Osteoblast (primary cell): Measurements from ENCODE around the gene CDR2. TPM values are rescaled to one million over a fixed set of nuclear protein-coding genes. Genes with fewer than 3 reads are reported as not detected.
A peak's percentile ranks its signal among the peaks of the same experiment; 100 is the strongest.

Source experiments
- DNase-seq: peaks from one replicate; pipeline ENCODE4 v3.0.0; 2011; ENCODE audit warnings: low spot score, mixed read lengths; ENCODE audit not compliant: insufficient read length; ENCODE audit errors: missing footprints
- H2AFZ ChIP-seq: 2 replicates; pipeline ENCODE4 v1.6.0; 2011; ENCODE audit warnings: mild to moderate bottlenecking, low read length
- H3K27ac ChIP-seq: 2 replicates; pipeline ENCODE4 v1.5.1; 2011; ENCODE audit warnings: mild to moderate bottlenecking, low read depth, low read length, moderate library complexity
- H3K27me3 ChIP-seq: 2 replicates; pipeline ENCODE4 v1.6.0; 2012; ENCODE audit warnings: mild to moderate bottlenecking, control low read depth, inconsistent platforms, low read length, moderate library complexity; ENCODE audit not compliant: insufficient read depth
- H3K36me3 ChIP-seq: 2 replicates; pipeline ENCODE4 v1.5.1; 2011; ENCODE audit warnings: mild to moderate bottlenecking, low read length, control low read depth, moderate library complexity; ENCODE audit not compliant: insufficient read depth
- H3K4me1 ChIP-seq: 2 replicates; pipeline ENCODE4 v1.5.1; 2011; ENCODE audit warnings: mild to moderate bottlenecking, low read length, control low read depth, moderate library complexity; ENCODE audit not compliant: insufficient read depth
- H3K4me2 ChIP-seq: 2 replicates; pipeline ENCODE4 v1.6.0; 2011; ENCODE audit warnings: mild to moderate bottlenecking, low read length; ENCODE audit not compliant: insufficient read depth
- H3K4me3 ChIP-seq: fragments of 200-600 bp; sonication (generic); 3 replicates; pipeline ENCODE4 v1.5.1; 2012; ENCODE audit warnings: mild to moderate bottlenecking, low read length, inconsistent platforms; ENCODE audit not compliant: insufficient read depth
- H3K79me2 ChIP-seq: 2 replicates; pipeline ENCODE4 v1.6.0; 2012; ENCODE audit warnings: mild to moderate bottlenecking, low read length, control low read depth, inconsistent platforms; ENCODE audit not compliant: insufficient read depth
- H3K9me3 ChIP-seq: 2 replicates; pipeline ENCODE4 v1.5.1; 2011; ENCODE audit warnings: low read depth, low read length, control low read depth
- H4K20me1 ChIP-seq: 2 replicates; pipeline ENCODE4 v1.6.0; 2012; ENCODE audit warnings: mild to moderate bottlenecking, low read length, control low read depth; ENCODE audit not compliant: insufficient read depth
- CTCF ChIP-seq: IDR thresholded peaks from 2 replicates; pipeline ENCODE4 v1.5.1; 2011; ENCODE audit warnings: mild to moderate bottlenecking, low read depth, low read length, moderate library complexity; ENCODE audit errors: extremely low read depth
- total RNA-seq: library from RNA; depleted of rRNA; stranded (reverse); fragments of >200 nt; gene quantifications from 2 replicates; pipeline ENCODE4 v1.2.3, GENCODE V29; 2012

The CDR2 gene
- total RNA-seq, 1 donor = 52.5 TPM

- H4K20me1 ChIP-seq = peaks cover 40% of the 10 kb centered on the region
- no peak overlapping the region for H3K27ac ChIP-seq
- peaks cover 5% of the 10 kb centered on the region for H3K4me1 ChIP-seq
- no peak for TF ChIP-seq CTCF
- no peak for DNase-seq
- H3K9me3 ChIP-seq = no peaks in the 10 kb centered on the region
- H3K79me2 ChIP-seq = peaks cover 39% of the 10 kb centered on the region
- peaks cover 15% of the 10 kb centered on the region for H3K36me3 ChIP-seq
- H2AFZ ChIP-seq = no peak overlapping the region
- no peak overlapping the region for H3K4me3 ChIP-seq
- H3K27me3 ChIP-seq = no peaks in the 10 kb centered on the region
- H3K4me2 ChIP-seq = peak overlapping the region; percentile 71
Observed at GRCh38 chr16:22299036-22299435, 75.4 kb downstream of the CDR2 start.

GRCh38 chr16:22297871-22298733, 76.3 kb downstream of the CDR2 start:
- peak overlapping the region; percentile 80 for H3K27ac ChIP-seq
- peak overlapping the region; percentile 71 for H3K4me2 ChIP-seq
- DNase-seq = peak; percentile 90
- no peak for TF ChIP-seq CTCF
- no peaks in the 10 kb centered on the region for H3K27me3 ChIP-seq
- peak overlapping the region; percentile 81 for H2AFZ ChIP-seq
- H3K79me2 ChIP-seq = peaks cover 34% of the 10 kb centered on the region
- peaks cover 15% of the 10 kb centered on the region for H3K36me3 ChIP-seq
- H3K9me3 ChIP-seq = no peaks in the 10 kb centered on the region
- H3K4me3 ChIP-seq = peak overlapping the region; percentile 99
- peaks cover 5% of the 10 kb centered on the region for H3K4me1 ChIP-seq
- H4K20me1 ChIP-seq = peaks cover 38% of the 10 kb centered on the region

- DNase-seq = peak; percentile 98
- peaks cover 25% of the 10 kb centered on the region for H3K79me2 ChIP-seq
- H3K27me3 ChIP-seq = no peaks in the 10 kb centered on the region
- H3K4me2 ChIP-seq = peak within 1 kb of the TSS; percentile 98
- peaks cover 6% of the 10 kb centered on the region for H3K36me3 ChIP-seq
- H3K4me3 ChIP-seq = peak within 1 kb of the TSS; percentile 99
- H4K20me1 ChIP-seq = peaks cover 34% of the 10 kb centered on the region
- H3K9me3 ChIP-seq = no peaks in the 10 kb centered on the region
- TF ChIP-seq CTCF = peak; percentile 75
- H2AFZ ChIP-seq = peak within 1 kb of the TSS; percentile 99
- H3K4me1 ChIP-seq = peaks cover 5% of the 10 kb centered on the region
- peak within 1 kb of the TSS; percentile 80 for H3K27ac ChIP-seq
Observed at GRCh38 chr16:22297114-22297870, 77.1 kb downstream of the CDR2 start, which contains the start of gene POLR3E. Gene POLR3E (plus strand): TSS chr16:22297409. CDS start chr16:22302969, 5,560 bp downstream.
